Stimulated activated CD4-positive, alpha-beta T cell treated with anti-CD3 and anti-CD28 coated beads, Interleukin-1b, Interleukin-23, amount 100 ng/mL, for 1 hour (primary cell): ENCODE results near the gene ZMYND15.
"Not testable (repeated sequence)": the region's sequence is repeated elsewhere in the genome, so short reads cannot be mapped to it uniquely, and the experiment has no call there.

ENCODE experiments used
- DNase-seq, 2 donors: peaks; one replicate each; pipeline ENCODE4 v3.0.0-alpha.2; 2020; ENCODE audit warnings: low read depth in 2 of 2

Gene ZMYND15

DNA sequence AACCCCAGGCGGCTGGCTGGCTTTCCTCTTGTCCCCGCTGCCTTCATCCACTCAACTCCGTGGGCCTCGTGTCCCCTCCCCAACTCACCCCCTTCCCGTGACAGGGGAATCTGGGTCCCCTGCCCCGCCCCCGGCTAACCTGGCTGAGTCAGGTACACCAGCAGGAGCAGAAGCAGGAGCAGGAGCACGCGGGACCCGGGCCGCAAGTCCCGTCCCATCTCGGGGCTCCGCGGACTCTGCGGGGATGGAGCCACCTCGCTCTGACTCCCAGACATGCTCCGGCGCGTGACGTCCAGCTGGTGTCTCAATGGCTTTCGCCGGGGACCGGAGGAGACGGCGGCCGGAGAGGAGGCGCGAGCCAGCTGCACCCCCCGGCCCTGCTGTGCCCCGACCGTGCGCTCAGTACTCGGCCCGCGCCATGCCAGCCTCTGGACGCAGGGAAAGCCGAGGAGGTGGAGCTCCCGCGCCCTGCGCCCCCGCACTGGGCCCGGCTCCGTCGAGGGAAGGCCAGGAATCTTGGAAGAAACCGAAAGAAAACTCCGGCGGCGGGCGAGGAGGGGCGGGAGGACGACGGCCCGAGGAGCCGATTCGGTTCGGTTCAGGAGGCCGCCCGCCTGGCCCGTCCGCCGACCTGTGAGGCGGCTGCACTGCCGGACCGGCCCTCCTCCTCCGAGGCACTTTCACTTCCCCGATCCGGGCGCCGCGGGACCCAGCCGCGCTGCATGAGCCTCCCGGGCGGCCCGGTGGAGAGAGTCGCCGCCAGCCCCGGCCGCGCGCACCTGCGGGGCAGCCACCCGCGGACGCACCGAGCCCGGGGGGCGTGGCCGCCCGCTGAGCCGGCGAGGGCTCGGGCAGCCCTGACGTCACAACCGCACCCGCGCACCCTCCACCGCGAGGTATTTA lies at the start of gene ZMYND15, which contains the start of gene CXCL16:
Gene ZMYND15 (plus strand): TSS at position 712 of the 903 bp plus-strand sequence. CDS start 716 bp downstream, outside the sequence.
Gene CXCL16 (minus strand): TSS at position 807 of the 903 bp plus-strand sequence. CDS start 589 bp downstream, at position 218.
- DNase-seq: peak in 1 of 2 donors; percentile 19

- not testable (repeated sequence) for DNase-seq
These were observed 49.8 kb upstream of the ZMYND15 start for GRCh38 chr17:4689872-4690271.

GRCh38 chr17:4690745-4691144 lies 48.9 kb upstream of the ZMYND15 start:
- no peak for DNase-seq

DNA sequence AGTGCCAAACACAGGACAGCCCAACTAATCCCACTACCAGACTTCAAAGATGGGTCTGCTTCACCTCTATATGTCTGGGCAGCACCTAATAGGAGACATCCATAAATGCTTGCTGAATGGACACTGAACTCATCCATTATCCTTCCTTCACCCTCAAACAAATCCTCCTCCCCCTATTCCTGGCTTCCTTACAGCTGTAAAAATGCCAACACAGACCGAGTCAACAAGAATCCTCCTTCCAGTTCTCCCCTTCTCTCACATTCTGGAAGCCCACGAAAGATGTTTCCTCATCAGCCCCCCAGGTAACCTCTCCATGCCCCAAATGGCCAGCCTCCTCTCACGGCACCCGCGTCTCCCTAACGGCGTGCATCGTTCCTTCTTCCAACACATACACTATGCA lies 47.9 kb upstream of the ZMYND15 start:
- DNase-seq: no peak

DNA sequence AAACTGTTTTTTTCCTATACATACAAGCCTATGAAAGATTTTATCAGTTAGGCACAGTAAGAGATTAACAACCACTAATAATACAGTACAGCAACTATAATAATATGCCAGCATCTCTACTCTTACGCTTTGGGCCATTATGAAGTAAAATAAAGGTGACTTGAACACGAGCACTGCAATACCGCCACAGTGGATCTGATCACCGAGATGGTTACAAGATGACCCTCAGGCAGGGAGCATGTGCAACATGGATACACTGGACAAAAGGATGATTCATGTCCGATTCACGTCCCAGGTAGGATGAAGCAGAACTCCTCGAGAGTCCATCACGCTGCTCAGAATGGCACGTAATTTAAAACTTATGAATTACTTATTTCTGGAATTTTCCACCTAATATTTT lies 46.2 kb upstream of the ZMYND15 start:
- no peak for DNase-seq

DNA sequence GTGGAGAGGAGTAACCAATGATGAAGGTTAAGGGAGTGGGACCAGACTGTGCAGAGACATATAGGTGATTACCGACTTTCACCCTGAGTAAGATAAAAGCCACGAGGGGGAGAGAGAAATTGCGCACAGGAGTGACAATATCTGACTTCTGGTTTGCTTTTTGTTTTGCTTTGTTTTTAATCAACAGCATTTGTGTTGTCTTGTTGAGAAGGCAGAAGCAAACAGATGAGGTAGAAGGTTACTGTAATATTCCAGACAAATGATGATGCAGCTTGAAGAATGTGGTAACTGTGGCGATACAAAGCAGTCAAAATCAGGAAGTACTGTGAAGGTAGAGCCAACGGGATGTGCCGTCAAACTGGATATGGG lies 43.2 kb upstream of the ZMYND15 start:
- no peak for DNase-seq

GRCh38 chr17:4699401-4700056 lies 40.1 kb upstream of the ZMYND15 start:
- not testable (repeated sequence) for DNase-seq

- DNase-seq: no peak
These were observed 38.5 kb upstream of the ZMYND15 start for GRCh38 chr17:4701116-4701515.

- DNase-seq: no peak
These were observed 36.3 kb upstream of the ZMYND15 start for GRCh38 chr17:4703330-4703691.

GRCh38 chr17:4704574-4704907 lies 35.1 kb upstream of the ZMYND15 start:
- not testable (repeated sequence) for DNase-seq

DNA sequence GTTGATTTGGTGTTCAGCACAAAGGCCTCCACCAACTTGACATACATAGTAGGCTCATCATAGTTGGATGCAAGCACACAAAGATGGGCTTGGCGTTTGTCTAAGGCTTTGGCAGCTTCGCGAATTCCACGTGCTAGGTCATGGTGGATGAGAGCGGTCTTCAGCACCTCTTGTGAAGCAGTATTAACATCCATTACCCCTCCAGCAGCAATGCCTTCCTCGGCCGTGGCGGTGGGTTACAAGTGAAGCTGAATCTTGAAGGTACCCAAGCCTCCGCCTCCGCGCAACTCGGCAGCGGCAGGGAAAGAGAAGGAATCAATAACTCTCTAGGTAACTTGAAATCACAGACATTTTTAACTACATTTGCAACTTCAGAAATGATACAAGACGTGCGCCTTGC lies 34.6 kb upstream of the ZMYND15 start:
- DNase-seq: no peak

DNA sequence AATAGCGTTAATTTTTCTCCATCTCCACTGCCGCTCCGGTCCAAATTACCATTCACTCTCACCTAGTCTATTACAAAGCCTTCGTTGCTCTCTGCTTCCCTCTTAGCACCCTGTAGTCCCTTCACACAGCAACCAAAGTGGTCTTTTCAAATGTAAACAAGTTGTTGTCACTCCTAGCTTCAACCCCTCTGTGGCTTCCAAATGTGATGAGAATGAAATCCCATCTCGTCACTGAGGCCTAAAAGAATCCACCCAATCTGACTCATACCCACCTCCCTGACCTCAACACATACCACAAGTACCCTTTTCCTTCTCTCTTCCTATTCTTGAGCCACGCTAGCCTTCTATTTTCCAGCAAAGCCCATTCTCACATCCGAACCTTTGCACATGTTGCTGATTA lies 33.5 kb upstream of the ZMYND15 start:
- no peak for DNase-seq

GRCh38 chr17:4708436-4708835 lies 31.2 kb upstream of the ZMYND15 start:
- no peak for DNase-seq

DNA sequence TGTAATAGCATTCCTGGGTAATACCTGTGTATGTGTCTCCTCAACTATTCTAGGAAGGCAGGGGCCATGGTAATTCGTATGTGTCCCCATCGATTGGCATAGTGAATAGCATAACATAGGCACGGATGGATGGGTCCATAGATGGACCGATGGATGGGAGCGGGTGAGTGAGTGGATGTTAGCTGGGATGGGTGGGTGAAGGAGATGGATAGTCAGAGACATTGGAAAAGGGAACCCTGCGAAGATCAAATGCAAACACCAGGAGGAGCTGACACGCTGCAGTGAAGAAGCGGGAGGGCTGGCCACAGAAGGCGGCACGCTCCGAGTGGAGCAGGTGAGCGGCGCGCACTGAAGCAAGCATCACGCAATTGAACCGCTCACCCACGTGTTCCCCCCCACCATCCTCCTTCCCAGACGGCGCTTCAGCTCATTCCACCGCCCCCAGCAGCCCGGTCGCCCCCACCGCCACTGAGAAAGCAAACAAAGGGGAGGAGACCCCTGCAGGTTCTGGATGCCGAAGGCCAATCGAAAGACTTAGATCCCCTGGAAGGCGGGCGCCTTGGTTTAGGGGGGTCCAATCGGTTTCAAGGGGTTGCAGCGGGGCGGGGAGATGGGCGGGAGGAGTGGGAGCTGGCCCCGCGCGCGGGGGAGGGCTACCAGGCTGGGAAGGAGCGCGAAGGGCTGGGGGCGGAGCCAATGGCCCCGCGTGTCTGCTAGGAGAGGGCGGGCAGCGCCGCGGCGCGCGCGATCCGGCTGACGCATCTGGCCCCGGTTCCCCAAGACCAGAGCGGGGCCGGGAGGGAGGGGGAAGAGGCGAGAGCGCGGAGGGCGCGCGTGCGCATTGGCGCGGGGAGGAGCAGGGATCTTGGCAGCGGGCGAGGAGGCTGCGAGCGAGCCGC lies 29.6 kb upstream of the ZMYND15 start, which contains the start of gene ARRB2:
Gene ARRB2 (plus strand): TSS at position 839 of the 899 bp plus-strand sequence. CDS start 90 bp downstream, outside the sequence.
- DNase-seq: peak; percentile 94 to 99

DNA sequence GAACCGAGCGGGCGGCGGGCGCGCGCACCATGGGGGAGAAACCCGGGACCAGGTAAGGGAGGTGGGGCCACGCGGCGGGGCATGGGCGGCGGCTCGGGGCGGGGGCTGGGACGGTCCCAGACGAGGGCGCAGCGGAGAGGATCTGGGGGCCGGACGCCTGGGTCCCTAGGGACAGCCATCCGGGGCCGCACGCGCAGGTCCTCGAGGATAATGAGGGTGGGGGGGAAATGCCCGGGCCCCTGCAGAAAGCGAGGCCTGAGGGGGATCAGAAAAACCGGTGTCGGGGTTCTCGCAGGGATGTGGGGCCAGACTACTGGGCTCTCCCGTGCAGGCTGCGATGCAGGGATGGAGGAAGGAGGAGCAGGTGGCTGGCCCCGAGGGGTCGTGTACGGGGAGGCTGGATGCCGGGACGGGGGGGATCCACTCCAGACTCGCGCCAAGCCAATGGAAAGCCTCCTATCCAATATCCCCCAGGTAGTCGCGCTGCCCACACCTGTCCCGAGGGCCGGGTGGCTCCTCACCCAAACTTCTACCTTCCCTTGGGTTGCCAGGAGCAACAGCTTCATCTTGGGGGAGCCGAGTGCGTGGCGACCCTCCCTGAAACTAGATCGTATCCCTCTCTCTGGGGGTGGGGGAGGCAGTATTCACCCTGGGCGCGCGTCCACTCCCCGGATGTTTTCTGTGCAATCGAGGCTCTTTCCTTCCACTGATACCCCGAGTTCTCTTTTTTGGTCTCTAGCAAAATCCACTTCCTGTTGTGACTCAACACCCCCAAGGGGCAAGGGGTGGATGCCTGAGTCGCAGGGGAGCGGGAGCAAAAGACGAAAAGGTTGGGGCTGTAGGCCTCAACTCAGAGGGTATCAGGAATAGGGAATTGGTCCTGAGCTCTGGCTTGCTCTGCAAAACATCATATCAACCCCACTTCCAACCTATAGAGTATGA lies 28.7 kb upstream of the ZMYND15 start:
- peak in 1 of 2 donors; percentile 16 for DNase-seq

DNA sequence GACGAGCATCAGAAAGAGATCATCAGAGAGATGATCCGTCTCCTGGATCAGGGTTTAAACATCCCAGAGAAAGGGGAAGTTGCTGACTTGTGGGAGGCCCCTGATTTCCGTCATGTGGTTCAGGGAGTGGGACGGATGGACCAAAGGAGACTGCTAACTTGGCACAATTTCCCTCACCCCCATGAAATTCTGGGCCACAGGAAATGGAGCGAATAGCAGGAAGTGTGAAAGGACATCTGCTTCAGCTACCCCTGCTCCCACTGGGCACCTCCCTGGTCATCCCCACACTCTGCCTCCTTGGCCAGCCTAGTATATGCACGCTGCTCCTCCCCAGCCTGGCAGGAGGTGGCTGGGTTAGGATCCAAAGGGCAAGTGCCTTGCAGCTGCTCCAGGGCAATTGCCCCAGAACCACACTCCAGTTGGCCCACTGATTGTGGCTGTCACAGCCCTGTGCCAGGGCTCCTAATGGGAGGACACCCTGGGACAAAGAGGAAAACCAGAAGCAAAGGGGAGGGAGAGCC lies 27.9 kb upstream of the ZMYND15 start:
- DNase-seq: no peak

DNA sequence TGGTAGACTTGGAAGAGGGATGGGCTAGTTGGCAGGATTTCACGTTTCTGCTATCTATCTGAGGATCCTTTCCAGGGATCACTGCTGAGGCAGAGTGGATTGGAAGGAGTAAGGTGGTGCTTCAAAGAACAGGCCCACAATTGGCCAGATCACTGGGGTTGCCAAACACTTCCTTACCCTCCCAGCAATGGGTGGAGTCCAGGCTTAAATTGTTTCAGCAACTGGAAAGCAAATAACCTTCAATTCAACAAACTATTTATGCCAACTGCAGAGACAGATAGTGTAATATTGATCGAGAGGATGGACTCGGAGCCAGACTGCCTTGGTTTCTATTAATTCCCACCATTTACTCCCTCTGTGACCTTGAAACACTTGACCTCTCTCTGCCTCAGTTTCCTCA lies 27.1 kb upstream of the ZMYND15 start:
- DNase-seq: no peak

GRCh38 chr17:4714340-4715062 lies 25.1 kb upstream of the ZMYND15 start:
- not testable (repeated sequence) for DNase-seq

DNA sequence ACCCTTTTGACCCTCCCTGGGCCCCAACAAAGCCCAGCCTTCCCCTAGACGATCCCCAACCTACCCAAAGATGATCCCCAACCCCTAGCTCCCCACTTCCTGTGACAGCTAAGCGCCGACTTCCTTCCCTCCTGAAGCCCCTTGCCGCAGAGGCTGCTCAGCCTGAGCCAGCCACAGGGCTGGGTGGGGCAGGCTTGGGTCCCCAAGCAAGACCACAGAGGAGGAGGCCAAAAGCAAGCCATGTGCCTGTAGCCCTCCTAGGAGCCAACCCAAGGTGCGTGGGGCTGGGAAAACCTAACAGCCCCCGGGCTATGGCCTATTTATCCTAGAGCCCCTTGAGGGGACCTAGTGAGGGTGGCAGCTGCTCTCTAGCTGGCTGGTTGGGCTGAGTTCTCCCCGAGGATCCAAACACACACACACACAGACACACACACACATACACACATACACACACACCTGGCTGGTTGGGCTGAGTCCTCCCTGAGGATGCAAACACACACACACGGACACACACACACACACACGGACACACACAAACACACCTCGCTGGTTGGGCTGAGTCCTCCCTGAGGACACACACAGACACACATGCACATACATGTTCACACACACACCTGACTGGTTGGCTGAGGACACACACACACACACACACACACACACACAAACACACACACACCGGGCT lies 24.4 kb upstream of the ZMYND15 start:
- DNase-seq: no peak
